HG03439 (cell line): ENCODE data around the gene MYH4.

Source experiments
- ATAC-seq: cut with Tn5 transposase; IDR thresholded peaks from one replicate; pipeline ENCODE4 v1.9.1; 2021; ENCODE audit warnings: mild to moderate bottlenecking, moderate library complexity; ENCODE audit not compliant: unreplicated experiment

MYH4 gene

DNA sequence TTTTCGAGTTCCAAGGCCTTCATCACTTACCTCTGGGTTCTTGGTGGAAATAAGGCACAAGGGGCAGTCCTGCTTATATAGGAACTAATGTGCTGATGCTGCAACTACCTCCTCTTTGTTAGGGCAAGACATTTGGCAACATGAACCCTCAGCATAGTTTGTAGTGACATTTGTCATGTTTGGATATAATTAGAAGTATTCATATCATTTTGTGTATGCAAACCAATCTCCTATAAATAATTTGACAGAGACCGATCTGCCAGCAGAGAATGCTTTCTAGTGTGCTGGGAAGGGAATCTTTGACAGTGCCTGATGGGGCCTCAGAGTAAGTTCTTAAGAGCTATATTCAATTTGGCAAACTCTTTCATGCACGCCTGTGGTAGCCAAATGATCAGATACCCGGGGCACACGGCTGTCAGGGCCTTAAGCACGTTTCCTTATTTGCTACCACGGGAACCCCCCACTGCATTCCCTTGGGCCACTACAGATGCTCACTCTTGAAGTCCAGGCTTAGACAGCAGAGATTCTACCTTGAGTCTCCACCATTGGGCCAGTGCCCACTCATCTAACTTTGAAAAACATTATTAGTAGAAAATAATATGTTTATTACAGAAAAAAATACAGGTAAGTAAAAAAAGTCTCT, 47.3 kb downstream of the MYH4 start, which contains the start of gene MYH8:
Gene MYH8, minus strand, starts transcription at position 51 of the 643 bp plus-strand sequence. CDS start 1,723 bp downstream, outside the sequence.
- ATAC-seq, result no peak

DNA sequence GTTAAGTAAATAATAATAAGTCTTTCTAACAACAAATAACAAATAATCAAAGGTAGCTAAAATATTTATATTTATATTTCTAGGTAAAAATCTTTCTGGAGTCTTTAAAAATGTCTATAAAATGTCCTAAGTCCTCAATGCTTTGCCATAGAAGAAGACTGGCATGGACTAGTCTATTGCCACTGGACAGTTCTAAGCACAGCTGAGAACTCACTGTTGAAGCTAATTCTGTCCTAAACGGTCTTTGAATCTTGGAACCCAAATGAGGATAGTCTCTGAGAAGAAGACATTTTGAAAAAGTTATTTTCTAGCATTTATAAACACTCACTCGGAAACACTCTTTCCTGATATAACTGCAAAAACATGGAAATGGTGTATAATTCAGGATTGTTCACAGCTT, 48.1 kb downstream of the MYH4 start:
- ATAC-seq, result no peak

DNA sequence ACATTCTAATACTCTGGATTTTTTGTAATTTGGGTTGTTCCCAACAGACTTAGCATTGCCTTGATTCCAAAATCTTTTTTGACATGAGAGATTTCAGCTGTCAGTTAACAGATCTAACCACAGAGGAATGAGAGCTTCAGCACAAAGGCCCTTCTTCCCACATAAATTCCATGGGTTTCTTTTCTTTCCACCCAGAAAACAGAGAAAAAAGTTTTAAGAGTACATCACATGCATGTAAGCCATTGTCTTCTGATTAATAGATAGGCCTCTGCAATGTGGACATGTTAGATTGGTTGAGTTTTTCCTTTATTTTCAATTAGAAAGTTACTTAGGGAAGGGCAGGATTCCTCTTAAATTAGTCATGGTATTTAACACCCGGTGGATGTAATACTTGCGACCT, 48.5 kb downstream of the MYH4 start:
- no peak for ATAC-seq

DNA sequence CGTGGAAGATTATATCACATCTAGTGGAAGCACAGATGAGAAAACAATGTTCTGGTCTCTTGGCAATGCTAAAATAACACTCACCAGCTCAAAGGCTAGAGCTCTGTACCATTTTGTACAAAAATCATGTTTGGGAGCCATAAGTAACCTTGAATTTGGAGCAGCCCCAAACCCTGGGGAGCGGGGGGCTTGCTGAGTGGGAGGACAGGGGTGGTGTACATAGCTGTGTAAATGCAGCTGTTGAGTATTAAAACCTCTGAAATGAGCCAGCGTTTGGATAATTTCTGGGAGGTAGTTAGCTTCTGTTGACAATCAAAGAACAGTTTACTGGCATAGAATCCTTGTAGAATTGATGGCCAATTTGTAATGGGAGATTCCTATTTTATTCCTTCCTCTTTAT, 51.9 kb downstream of the MYH4 start:
- ATAC-seq, result no peak

DNA sequence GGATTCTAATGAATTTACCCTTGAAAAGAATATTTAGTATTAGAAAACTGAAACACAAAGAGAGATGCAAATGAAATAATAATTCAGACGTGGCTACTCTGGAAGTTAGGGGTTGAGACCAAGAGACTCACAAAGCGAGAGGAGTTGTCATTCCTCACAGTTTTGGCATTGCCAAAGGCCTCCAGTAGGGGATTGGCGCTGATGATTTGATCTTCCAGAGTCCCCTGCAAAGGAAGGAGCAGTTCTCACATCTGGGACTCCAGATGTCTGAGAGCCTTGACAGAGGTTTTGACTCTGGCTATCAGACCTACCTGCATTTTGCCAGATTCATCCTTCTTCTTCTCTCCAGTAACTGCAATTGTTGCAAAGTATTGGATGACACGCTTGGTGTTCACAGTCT, 54.2 kb downstream of the MYH4 start:
- ATAC-seq, result no peak

DNA sequence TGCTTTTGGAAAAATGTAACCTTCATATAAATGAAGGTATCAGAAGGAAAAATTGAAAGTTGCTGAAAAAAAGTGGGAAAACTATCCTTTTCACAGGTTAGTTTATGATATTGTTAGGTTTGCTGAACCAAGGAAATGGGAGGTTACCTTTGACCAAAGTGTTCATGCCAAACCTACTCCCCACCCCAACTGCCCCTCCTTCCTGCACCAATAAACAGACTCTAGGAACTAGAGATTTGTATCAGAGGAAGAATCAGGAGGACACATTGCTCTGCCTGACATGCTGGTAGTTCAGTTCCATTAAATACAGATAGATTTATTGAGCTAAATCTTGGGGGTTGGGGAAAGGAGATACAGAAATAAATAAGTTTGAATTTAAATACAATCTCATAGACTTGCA, 65.8 kb downstream of the MYH4 start:
- ATAC-seq, result no peak

DNA sequence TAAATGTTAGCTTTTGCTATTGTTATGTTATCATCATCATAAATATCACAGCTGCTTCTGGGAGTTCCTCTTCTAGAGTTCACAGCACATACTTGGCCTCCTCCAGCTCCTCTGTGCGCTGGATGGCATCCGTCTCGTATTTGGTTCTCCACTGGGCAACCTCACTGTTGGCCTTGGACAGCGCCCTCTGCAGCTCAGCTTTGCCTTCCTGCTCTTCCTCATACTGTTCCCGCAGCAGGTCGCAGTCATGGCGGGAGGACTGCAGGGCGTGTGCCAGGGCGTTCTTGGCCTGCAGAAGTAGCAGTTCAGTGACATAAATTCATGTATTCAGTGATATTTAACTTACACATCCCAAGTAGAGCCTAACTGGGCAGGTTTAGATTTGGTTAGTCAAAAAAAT, 71.0 kb downstream of the MYH4 start:
- ATAC-seq, result no peak

DNA sequence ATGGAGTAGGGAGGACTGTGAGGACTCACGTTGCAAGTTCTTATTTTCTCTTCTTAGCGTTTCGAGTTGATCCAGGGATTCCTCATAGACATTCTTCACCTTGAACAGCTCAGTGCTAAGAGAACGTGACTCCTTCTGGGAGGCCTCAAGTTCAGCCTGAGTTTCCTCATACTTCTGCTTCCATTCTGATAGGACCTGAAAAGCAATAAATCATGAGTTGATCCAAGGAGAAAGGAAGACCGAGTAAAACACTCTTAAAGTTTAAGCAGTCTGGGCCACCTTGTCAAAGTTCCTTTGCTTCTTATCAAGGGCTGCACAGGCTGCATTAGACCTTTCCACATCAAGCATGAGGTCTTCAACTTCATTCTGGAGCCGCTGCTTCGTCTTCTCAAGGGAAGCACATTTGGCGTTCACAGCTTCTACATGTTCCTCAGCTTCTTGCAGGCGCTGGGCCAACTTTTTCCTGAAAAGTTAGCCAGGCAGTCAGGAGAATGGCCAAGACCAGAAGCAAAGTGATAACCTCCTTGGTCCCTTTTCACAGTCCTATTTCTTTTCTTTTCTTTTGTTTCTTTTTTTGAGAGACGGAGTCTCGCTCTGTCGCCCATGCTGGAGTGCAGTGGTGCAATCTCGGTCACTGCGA, 72.7 kb downstream of the MYH4 start:
- ATAC-seq, result no peak

DNA sequence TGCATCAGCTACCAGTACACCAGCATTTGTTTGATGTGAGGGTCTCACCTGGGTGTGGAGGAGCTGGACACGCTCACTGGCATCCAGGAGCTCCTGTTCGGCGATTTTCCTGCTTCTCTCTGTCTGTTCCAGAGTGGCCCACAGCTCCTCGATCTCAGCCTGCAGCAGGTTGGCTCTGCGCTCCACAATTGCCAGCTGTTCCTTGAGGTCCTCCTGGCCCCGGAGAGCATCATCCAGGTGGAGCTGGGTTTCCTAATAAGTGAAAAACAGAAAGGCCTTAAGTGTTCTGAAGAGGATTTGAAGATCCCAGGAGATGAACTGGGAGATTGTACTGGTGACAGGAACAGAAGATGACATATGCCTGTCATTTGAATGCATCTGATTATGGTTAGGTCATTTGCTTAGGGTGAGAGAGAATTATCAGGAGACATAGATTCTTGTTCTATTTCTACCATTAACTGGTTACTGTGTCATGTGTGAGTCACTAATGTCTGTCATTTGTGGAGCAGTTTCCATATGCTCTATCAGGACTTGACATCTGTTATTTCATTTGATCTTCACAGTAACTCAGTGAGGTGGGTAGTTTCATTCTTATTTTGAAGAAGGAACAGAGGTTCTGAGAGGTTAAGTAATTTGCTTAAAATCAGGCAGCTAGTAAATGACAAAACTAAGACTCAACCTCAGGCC, 75.0 kb downstream of the MYH4 start:
- no peak for ATAC-seq
